H9 (cell line): ENCODE results near the gene PFN3. TPM values are rescaled to one million over a fixed set of nuclear protein-coding genes. Genes with fewer than 3 reads are reported as not detected.

Experiments used
- DNase-seq: peaks from one replicate; pipeline ENCODE4 v3.0.0-alpha.2; 2017
- H2AFZ ChIP-seq: one replicate; pipeline ENCODE4 v1.6.1; 2013; ENCODE audit warnings: mild to moderate bottlenecking, low read length, control low read depth, moderate library complexity
- H2AK5ac ChIP-seq: 2 replicates; pipeline ENCODE4 v1.6.1; 2013; ENCODE audit warnings: low read length, control low read depth, mixed read lengths; ENCODE audit not compliant: insufficient read length
- H2BK120ac ChIP-seq: one replicate; pipeline ENCODE4 v1.6.1; 2013; ENCODE audit warnings: low read depth, mild to moderate bottlenecking, low read length, control low read depth, inconsistent platforms; ENCODE audit not compliant: poor library complexity, severe bottlenecking
- H2BK12ac ChIP-seq: 2 replicates; pipeline ENCODE4 v1.6.1; 2013; ENCODE audit warnings: low read length, control low read depth, mixed read lengths, low read depth; ENCODE audit not compliant: insufficient read length
- H2BK15ac ChIP-seq: 2 replicates; pipeline ENCODE4 v1.6.1; 2013; ENCODE audit warnings: low read depth, low read length, control low read depth
- H2BK20ac ChIP-seq: one replicate; pipeline ENCODE4 v1.6.1; 2013; ENCODE audit warnings: low read depth, mild to moderate bottlenecking, low read length, control low read depth, inconsistent platforms; ENCODE audit not compliant: poor library complexity, severe bottlenecking
- H2BK5ac ChIP-seq: 2 replicates; pipeline ENCODE4 v1.6.1; 2013; ENCODE audit warnings: low read length, control low read depth, mixed read lengths; ENCODE audit not compliant: insufficient read length
- H3K14ac ChIP-seq: 2 replicates; pipeline ENCODE4 v1.6.1; 2013; ENCODE audit warnings: low read length, control low read depth; ENCODE audit not compliant: insufficient read depth
- H3K18ac ChIP-seq: 2 replicates; pipeline ENCODE4 v1.6.1; 2013; ENCODE audit warnings: low read depth, mild to moderate bottlenecking, mixed read lengths, low read length, control low read depth; ENCODE audit not compliant: insufficient read length
- H3K23ac ChIP-seq: 2 replicates; pipeline ENCODE4 v1.6.1; 2013; ENCODE audit warnings: low read length, control low read depth, mixed read lengths, low read depth; ENCODE audit not compliant: insufficient read length
- H3K23me2 ChIP-seq: 2 replicates; pipeline ENCODE4 v1.6.1; 2013; ENCODE audit warnings: low read depth, mild to moderate bottlenecking, mixed read lengths, low read length, control low read depth; ENCODE audit not compliant: insufficient read length, poor library complexity, severe bottlenecking
- H3K27ac ChIP-seq: 2 replicates; pipeline ENCODE4 v1.5.1; 2013; ENCODE audit warnings: low read length, control low read depth, mixed read lengths, low read depth; ENCODE audit not compliant: insufficient read length
- H3K27me3 ChIP-seq: 2 replicates; pipeline ENCODE4 v1.6.1; 2013; ENCODE audit warnings: low read length, control low read depth, inconsistent platforms; ENCODE audit not compliant: insufficient read depth
- H3K4ac ChIP-seq: 2 replicates; pipeline ENCODE4 v1.6.1; 2013; ENCODE audit warnings: low read depth, mild to moderate bottlenecking, control low read depth, inconsistent platforms, low read length, moderate library complexity
- H3K4me1 ChIP-seq: 2 replicates; pipeline ENCODE4 v1.6.1; 2013; ENCODE audit warnings: low read length, control low read depth, inconsistent platforms; ENCODE audit not compliant: insufficient read depth
- H3K4me2 ChIP-seq: 2 replicates; pipeline ENCODE4 v1.6.1; 2013; ENCODE audit warnings: low read length, control low read depth, mixed read lengths; ENCODE audit not compliant: insufficient read length, insufficient read depth
- H3K56ac ChIP-seq: 2 replicates; pipeline ENCODE4 v1.6.1; 2013; ENCODE audit warnings: low read depth, mild to moderate bottlenecking, mixed read lengths, low read length, control low read depth; ENCODE audit not compliant: insufficient read length
- H3K79me1 ChIP-seq: 2 replicates; pipeline ENCODE4 v1.6.1; 2013; ENCODE audit warnings: low read depth, mild to moderate bottlenecking, moderate library complexity, low read length, control low read depth, inconsistent platforms; ENCODE audit not compliant: insufficient read depth, poor library complexity, severe bottlenecking
- H3K79me2 ChIP-seq: 2 replicates; pipeline ENCODE4 v1.6.1; 2013; ENCODE audit warnings: low read length, control low read depth, inconsistent platforms; ENCODE audit not compliant: insufficient read depth
- H3K9ac ChIP-seq: 2 replicates; pipeline ENCODE4 v1.6.1; 2013; ENCODE audit warnings: low read length, control low read depth, mixed read lengths; ENCODE audit not compliant: insufficient read length; ENCODE audit errors: extremely low read depth
- H3K9me3 ChIP-seq: one replicate; pipeline ENCODE4 v1.6.1; 2013; ENCODE audit warnings: low read depth, low read length, inconsistent platforms; ENCODE audit not compliant: control insufficient read depth
- H3T11ph ChIP-seq: one replicate; pipeline ENCODE4 v1.6.1; 2013; ENCODE audit warnings: mild to moderate bottlenecking, low read length, control low read depth, inconsistent platforms
- H4K20me1 ChIP-seq: one replicate; pipeline ENCODE4 v1.6.1; 2013; ENCODE audit not compliant: control insufficient read depth, insufficient read length, insufficient read depth
- H4K5ac ChIP-seq: 2 replicates; pipeline ENCODE4 v1.6.1; 2013; ENCODE audit warnings: low read depth, mild to moderate bottlenecking, mixed read lengths, low read length, control low read depth; ENCODE audit not compliant: insufficient read length
- H4K8ac ChIP-seq: replicated peaks from 2 replicates; pipeline ENCODE4 v1.6.1; 2013; ENCODE audit warnings: low read length, control low read depth, mixed read lengths, low read depth; ENCODE audit not compliant: insufficient read length
- H4K91ac ChIP-seq: 2 replicates; pipeline ENCODE4 v1.6.1; 2013; ENCODE audit warnings: low read depth, mild to moderate bottlenecking, moderate library complexity, mixed read lengths, low read length, control low read depth; ENCODE audit not compliant: insufficient read length
- H3K27ac Mint-ChIP-seq, 3 experiments: 2 replicates in 2 of 3; 3 replicates in 1 of 3; pipeline ENCODE4 v1.8.0; 2020 to 2021; ENCODE audit warnings: mixed read lengths in 3 of 3, mild to moderate bottlenecking in 1 of 3, moderate library complexity in 1 of 3
- H3K27me3 Mint-ChIP-seq: 2 replicates; pipeline ENCODE4 v1.8.0; 2021; ENCODE audit warnings: low read depth, mild to moderate bottlenecking, moderate library complexity, mixed read lengths
- H3K36me3 Mint-ChIP-seq, 3 experiments: 2 replicates in 2 of 3; 3 replicates in 1 of 3; pipeline ENCODE4 v1.8.0; 2020 to 2021; ENCODE audit warnings: low read depth in 3 of 3, mixed read lengths in 3 of 3; ENCODE audit not compliant: insufficient read depth in 1 of 3
- H3K4me1 Mint-ChIP-seq, 2 experiments: 2 replicates each; pipeline ENCODE4 v1.8.0; 2020; ENCODE audit warnings: mixed read lengths in 2 of 2
- H3K4me3 Mint-ChIP-seq, 2 experiments: 2 replicates in 1 of 2; 3 replicates in 1 of 2; pipeline ENCODE4 v1.8.0; 2020 to 2021; ENCODE audit warnings: mild to moderate bottlenecking in 2 of 2, mixed read lengths in 2 of 2, moderate library complexity in 1 of 2
- H3K9me3 Mint-ChIP-seq, 2 experiments: 2 replicates in 1 of 2; 3 replicates in 1 of 2; pipeline ENCODE4 v1.8.0; 2020; ENCODE audit warnings: mild to moderate bottlenecking in 2 of 2, mixed read lengths in 2 of 2, moderate library complexity in 1 of 2
- CTCF ChIP-seq: fragments of 200-600 bp; sonication (generic); conservative IDR thresholded peaks from 3 replicates; pipeline ENCODE4 v1.8.0; 2021; ENCODE audit warnings: antibody characterized with exemption, mild to moderate bottlenecking
- WGBS: extraction: QIAGEN DNeasy Blood & Tissue Kit; methylation state at CpG from one replicate; pipeline ENCODE4 v1.1.7; 2013; ENCODE audit warnings: missing lambda C conversion rate, low lambda C conversion rate, mixed read lengths; ENCODE audit not compliant: insufficient read length; ENCODE audit errors: extremely low coverage; 5-methylcytosine and 5-hydroxymethylcytosine counted together
- total RNA-seq: library from RNA; stranded (reverse); gene quantifications from 2 replicates; pipeline ENCODE4 v1.2.1, GENCODE V29; 2021

PFN3 gene
- total RNA-seq, 1 experiment from 2014 or later = not detected

- Histone ChIP-seq H3K79me2 (no peaks in the 10 kb centered on the region), H3K9me3 (no peaks in the 10 kb centered on the region), H4K8ac (no peak overlapping the region), H4K5ac (no peak overlapping the region), H3K23me2 (peaks cover 9% of the 10 kb centered on the region), H3K14ac (no peak overlapping the region), H2BK15ac (no peak overlapping the region), H3K9ac (no peak overlapping the region), H3K4me2 (peak overlapping the region; percentile 37), H2BK20ac (no peak overlapping the region), H3K18ac (peak overlapping the region; percentile 6), H2BK5ac (no peak overlapping the region), H3K27me3 (no peaks in the 10 kb centered on the region), H2BK12ac (no peak overlapping the region), H3K79me1 (no peaks in the 10 kb centered on the region), H3K23ac (no peak overlapping the region), H2BK120ac (no peak overlapping the region), H2AFZ (no peak overlapping the region), H3K4me1 (peaks cover 9% of the 10 kb centered on the region; the same call in 1 of the 2 replicates), H3K4ac (no peak overlapping the region), H3K27ac (no peak overlapping the region), H2AK5ac (no peak overlapping the region), H4K20me1 (no peaks in the 10 kb centered on the region), H3T11ph (no peak overlapping the region), H3K56ac (no peak overlapping the region), H4K91ac (no peak overlapping the region)
- Mint-ChIP-seq H3K9me3 (no peaks in the 10 kb centered on the region), H3K27me3 (peaks cover 33% of the 10 kb centered on the region), H3K36me3 (no peaks in the 10 kb centered on the region), H3K4me3 (peak overlapping the region; percentile 71 to 81), H3K4me1 (peaks cover 23 to 41% of the 10 kb centered on the region in 2 experiments), H3K27ac (no peak overlapping the region; a peak in 1 of 7 replicates)
- WGBS = no CpG with 5 or more reads among the region's 59 CpGs
- no peak for TF ChIP-seq CTCF
- DNase-seq = peak; percentile 83
Measured at GRCh38 chr5:177362610-177363507, 37.6 kb downstream of the PFN3 start.
